Measurements from ENCODE around the gene EHHADH. TPM values are rescaled to one million over a fixed set of nuclear protein-coding genes. Genes with fewer than 3 reads are reported as not detected.

EHHADH gene
- total RNA-seq, 4 donors from 2014 or later, result 2.6 to 7.2 (median 3.3) TPM

DNA sequence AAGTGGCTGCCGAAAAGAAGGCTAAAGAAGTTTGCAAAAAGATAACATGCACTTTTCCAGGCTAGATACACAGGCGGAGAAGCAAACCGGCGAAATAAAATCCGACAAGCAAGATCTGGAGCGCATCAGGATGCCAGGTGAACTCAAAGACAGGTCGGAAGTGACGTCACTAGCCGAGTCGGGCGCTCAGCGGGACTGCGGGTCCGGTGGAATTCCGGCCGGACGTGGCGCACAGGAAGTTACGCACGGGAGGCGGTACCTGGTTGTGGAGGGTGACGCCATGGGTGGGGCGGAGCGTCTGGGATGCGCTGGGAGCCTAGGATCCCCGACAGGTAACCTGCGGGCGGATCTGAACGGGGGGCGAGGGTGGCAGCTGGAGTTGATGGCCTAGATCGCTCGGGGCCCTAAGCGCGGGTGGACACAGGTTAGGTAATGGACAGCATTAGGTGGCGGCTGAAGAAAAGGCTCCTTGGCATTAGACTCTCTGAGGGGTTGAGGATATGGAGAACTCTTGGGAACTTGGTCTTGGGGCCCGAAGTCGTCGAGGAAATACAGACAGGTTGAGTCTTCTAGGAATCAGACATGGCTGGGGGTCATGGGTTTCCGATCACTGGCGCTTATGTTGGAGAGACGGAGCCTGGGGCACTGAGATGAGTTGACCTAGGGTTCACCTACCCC, 29.0 kb upstream of the EHHADH start:
- Histone ChIP-seq H3K27me3 (no peaks in the 10 kb centered on the region), H3K27ac (peak overlapping the region; percentile 22 to 53), H3K4me3 (peak overlapping the region; percentile 66 to 77), H3K9me3 (no peaks in the 10 kb centered on the region), H3K4me1 (no peaks in the 10 kb centered on the region), H3K36me3 (no peaks in the 10 kb centered on the region)
- TF ChIP-seq POLR2A (IDR thresholded peaks at IDR 0.05), result peak; percentile 14 to 72
- TF ChIP-seq, protein P1, sequence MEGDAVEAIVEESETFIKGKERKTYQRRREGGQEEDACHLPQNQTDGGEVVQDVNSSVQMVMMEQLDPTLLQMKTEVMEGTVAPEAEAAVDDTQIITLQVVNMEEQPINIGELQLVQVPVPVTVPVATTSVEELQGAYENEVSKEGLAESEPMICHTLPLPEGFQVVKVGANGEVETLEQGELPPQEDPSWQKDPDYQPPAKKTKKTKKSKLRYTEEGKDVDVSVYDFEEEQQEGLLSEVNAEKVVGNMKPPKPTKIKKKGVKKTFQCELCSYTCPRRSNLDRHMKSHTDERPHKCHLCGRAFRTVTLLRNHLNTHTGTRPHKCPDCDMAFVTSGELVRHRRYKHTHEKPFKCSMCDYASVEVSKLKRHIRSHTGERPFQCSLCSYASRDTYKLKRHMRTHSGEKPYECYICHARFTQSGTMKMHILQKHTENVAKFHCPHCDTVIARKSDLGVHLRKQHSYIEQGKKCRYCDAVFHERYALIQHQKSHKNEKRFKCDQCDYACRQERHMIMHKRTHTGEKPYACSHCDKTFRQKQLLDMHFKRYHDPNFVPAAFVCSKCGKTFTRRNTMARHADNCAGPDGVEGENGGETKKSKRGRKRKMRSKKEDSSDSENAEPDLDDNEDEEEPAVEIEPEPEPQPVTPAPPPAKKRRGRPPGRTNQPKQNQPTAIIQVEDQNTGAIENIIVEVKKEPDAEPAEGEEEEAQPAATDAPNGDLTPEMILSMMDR (IDR thresholded peaks at IDR 0.05), result no peak
- intact Hi-C loops (cut with DNase I; ENCODE audit: low total_unique reads), result no loop called here
- DNase-seq, result peak; percentile 94 to 96

DNA sequence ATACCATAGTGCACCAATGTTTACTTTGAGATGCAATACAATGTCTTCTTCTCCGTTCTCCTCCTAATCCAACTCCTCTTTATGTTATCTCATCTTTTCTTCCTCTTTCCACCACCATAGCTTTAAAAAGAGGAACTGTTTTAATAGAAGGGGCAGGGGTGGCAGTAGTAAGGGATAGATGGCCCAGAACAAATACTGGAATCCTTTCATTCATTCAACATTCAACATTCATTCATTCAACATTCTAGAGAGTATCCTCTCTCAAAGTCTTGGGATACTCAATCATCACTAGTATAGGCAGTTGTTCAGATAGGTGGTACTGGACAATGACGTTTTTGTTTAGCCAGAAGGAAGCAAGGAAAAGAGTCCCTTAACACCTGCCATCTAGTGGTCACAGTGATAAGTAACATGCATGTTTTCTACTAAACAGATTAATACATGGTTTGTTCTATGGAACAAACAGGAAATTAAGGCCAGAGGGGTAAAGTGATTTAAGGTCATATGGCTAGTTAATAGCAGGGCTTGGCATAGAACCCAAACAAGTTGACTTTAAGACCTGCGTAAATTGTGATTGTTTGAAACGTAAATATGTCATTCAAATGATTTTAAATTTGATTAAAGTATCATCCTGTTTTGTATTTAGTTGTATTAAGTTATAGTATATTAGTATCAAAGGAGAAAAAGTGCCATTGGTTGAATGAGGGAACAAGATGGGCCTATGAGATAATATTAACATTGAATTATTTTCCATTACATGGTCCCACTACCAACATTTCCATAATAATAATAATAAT, 26.9 kb upstream of the EHHADH start:
- no peak for DNase-seq
- intact Hi-C loops (cut with DNase I; ENCODE audit: low total_unique reads), result no loop called here
- no peak overlapping the region for H3K4me3 ChIP-seq
- H3K4me1 ChIP-seq, result no peaks in the 10 kb centered on the region
- H3K27ac ChIP-seq, result no peak overlapping the region
- H3K9me3 ChIP-seq, result no peaks in the 10 kb centered on the region
- H3K27me3 ChIP-seq, result peaks cover 0 to 4% of the 10 kb centered on the region in 2 donors
- H3K36me3 ChIP-seq, result no peaks in the 10 kb centered on the region
- TF ChIP-seq POLR2A (IDR thresholded peaks at IDR 0.05), result no peak
- TF ChIP-seq, protein P1 (IDR thresholded peaks at IDR 0.05), result peak in 1 of 4 experiments; percentile 18

DNA sequence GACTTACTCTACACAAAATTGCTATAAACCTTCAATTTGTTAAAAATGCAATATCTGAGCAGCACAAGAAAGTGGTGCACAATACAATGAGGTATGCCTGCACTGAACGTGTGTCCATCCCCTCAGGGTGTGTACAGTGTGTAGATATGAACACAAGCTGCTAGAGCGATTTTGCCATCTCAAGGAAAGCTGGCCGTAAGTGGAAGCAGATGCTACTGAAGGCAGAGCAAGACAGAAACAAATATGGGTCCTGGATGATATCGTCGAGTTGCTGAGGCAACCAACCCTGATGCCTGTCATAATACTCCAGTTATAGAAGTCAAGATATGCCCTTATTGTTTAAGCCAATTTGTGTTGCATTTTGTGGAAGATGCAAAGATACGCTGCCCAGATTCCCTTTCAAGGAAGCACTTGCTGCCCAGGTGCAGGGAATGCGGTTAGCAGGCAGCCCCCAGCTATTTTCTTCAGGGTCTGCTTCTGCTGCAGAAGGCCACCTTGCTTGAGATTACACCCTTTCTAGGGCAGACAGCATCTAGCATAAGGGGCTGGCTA, 25.8 kb upstream of the EHHADH start:
- H3K9me3 ChIP-seq, result no peaks in the 10 kb centered on the region
- no peak for TF ChIP-seq POLR2A (IDR thresholded peaks at IDR 0.05)
- TF ChIP-seq, protein P1 (IDR thresholded peaks at IDR 0.05), result no peak
- peaks cover 0 to 8% of the 10 kb centered on the region in 2 donors for H3K27me3 ChIP-seq
- no peak overlapping the region for H3K4me3 ChIP-seq
- no peak overlapping the region for H3K27ac ChIP-seq
- no peaks in the 10 kb centered on the region for H3K36me3 ChIP-seq
- H3K4me1 ChIP-seq, result no peaks in the 10 kb centered on the region
- intact Hi-C loops (cut with DNase I; ENCODE audit: low total_unique reads), result no loop called here
- DNase-seq, result no peak

DNA sequence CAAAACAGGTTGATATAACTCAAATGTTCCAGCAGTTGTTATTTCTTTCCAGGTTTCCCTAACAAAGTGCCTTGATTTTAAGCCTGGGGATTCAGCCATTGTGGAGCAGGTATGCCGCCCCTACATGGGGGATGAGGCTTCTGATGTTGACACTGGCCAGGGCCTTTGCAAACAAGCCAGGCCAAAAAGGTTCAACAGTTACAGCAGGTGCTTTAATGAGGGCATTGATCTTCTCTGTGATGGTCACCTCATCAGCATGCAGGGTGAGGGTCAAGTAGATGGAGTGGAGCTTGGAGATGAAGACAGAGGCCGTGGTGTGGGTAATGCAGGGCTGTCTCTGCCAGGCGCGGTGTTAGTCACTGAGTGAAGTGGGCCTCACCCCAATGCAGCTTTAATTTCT, 22.6 kb upstream of the EHHADH start:
- H3K4me3 ChIP-seq, result no peak overlapping the region
- no peak for DNase-seq
- H3K9me3 ChIP-seq, result no peaks in the 10 kb centered on the region
- H3K27me3 ChIP-seq, result peaks cover 0 to 8% of the 10 kb centered on the region in 2 donors
- no peaks in the 10 kb centered on the region for H3K36me3 ChIP-seq
- intact Hi-C loops (cut with DNase I; ENCODE audit: low total_unique reads), result no loop called here
- H3K4me1 ChIP-seq, result no peaks in the 10 kb centered on the region
- H3K27ac ChIP-seq, result no peak overlapping the region
- TF ChIP-seq, protein P1 (IDR thresholded peaks at IDR 0.05), result no peak
- TF ChIP-seq POLR2A (IDR thresholded peaks at IDR 0.05), result no peak

DNA sequence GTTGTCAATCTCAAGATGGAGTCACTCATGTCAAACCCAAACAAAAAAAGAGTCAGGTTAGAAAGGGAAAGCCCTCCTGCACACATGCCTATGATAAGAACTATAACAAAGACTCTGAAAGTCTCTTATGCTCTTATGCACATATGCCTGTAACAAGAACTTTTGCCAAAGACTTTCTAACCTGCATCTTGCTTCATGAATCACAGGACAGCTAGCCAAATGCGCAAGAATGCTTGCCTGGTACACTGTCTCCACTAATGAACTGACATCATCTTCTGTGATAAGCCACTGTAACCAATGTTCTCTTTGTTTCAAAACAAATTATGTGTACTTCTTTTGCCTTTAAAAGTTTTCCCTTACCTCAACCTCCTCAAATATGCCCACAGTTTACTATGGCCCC, 18.2 kb upstream of the EHHADH start:
- intact Hi-C loops (cut with DNase I; ENCODE audit: low total_unique reads), result no loop called here
- no peaks in the 10 kb centered on the region for H3K9me3 ChIP-seq
- no peaks in the 10 kb centered on the region for H3K4me1 ChIP-seq
- no peak for DNase-seq
- no peak for TF ChIP-seq POLR2A (IDR thresholded peaks at IDR 0.05)
- TF ChIP-seq, protein P1 (IDR thresholded peaks at IDR 0.05), result no peak
- H3K36me3 ChIP-seq, result no peaks in the 10 kb centered on the region
- H3K27ac ChIP-seq, result no peak overlapping the region
- H3K27me3 ChIP-seq, result peaks cover 0 to 8% of the 10 kb centered on the region in 2 donors
- H3K4me3 ChIP-seq, result no peak overlapping the region

All from uterus (tissue), 4 donors.